Astrocyte (in vitro differentiated cells and primary cell): Measurements from ENCODE around the gene SLC9A7.

ENCODE experiments used
- CTCF ChIP-seq: IDR thresholded peaks from 2 replicates; pipeline ENCODE4 v1.5.1; 2011; ENCODE audit warnings: low read depth, mild to moderate bottlenecking, inconsistent platforms, low read length, moderate library complexity; ENCODE audit not compliant: insufficient read depth
- EZH2 ChIP-seq: IDR thresholded peaks from 2 replicates; pipeline ENCODE4 v1.6.1; 2012; ENCODE audit warnings: mild to moderate bottlenecking, low read length, inconsistent platforms; ENCODE audit not compliant: insufficient read depth

GRCh38 chrX:46574774-46575381 is 184.0 kb downstream of the SLC9A7 start:
- no peak for TF ChIP-seq EZH2
- no peak for TF ChIP-seq CTCF
